H9 (cell line): ENCODE results near the gene MCM7. TPM values are rescaled to one million over a fixed set of nuclear protein-coding genes. Genes with fewer than 3 reads are reported as not detected.

ENCODE experiments used
- DNase-seq: peaks from one replicate; pipeline ENCODE4 v3.0.0-alpha.2; 2017
- H2AFZ ChIP-seq: one replicate; pipeline ENCODE4 v1.6.1; 2013; ENCODE audit warnings: mild to moderate bottlenecking, low read length, control low read depth, moderate library complexity
- H2AK5ac ChIP-seq: 2 replicates; pipeline ENCODE4 v1.6.1; 2013; ENCODE audit warnings: low read length, control low read depth, mixed read lengths; ENCODE audit not compliant: insufficient read length
- H2BK120ac ChIP-seq: one replicate; pipeline ENCODE4 v1.6.1; 2013; ENCODE audit warnings: low read depth, mild to moderate bottlenecking, low read length, control low read depth, inconsistent platforms; ENCODE audit not compliant: poor library complexity, severe bottlenecking
- H2BK12ac ChIP-seq: 2 replicates; pipeline ENCODE4 v1.6.1; 2013; ENCODE audit warnings: low read length, control low read depth, mixed read lengths, low read depth; ENCODE audit not compliant: insufficient read length
- H2BK15ac ChIP-seq: 2 replicates; pipeline ENCODE4 v1.6.1; 2013; ENCODE audit warnings: low read depth, low read length, control low read depth
- H2BK20ac ChIP-seq: one replicate; pipeline ENCODE4 v1.6.1; 2013; ENCODE audit warnings: low read depth, mild to moderate bottlenecking, low read length, control low read depth, inconsistent platforms; ENCODE audit not compliant: poor library complexity, severe bottlenecking
- H2BK5ac ChIP-seq: 2 replicates; pipeline ENCODE4 v1.6.1; 2013; ENCODE audit warnings: low read length, control low read depth, mixed read lengths; ENCODE audit not compliant: insufficient read length
- H3K14ac ChIP-seq: 2 replicates; pipeline ENCODE4 v1.6.1; 2013; ENCODE audit warnings: low read length, control low read depth; ENCODE audit not compliant: insufficient read depth
- H3K18ac ChIP-seq: 2 replicates; pipeline ENCODE4 v1.6.1; 2013; ENCODE audit warnings: low read depth, mild to moderate bottlenecking, mixed read lengths, low read length, control low read depth; ENCODE audit not compliant: insufficient read length
- H3K23ac ChIP-seq: 2 replicates; pipeline ENCODE4 v1.6.1; 2013; ENCODE audit warnings: low read length, control low read depth, mixed read lengths, low read depth; ENCODE audit not compliant: insufficient read length
- H3K23me2 ChIP-seq: 2 replicates; pipeline ENCODE4 v1.6.1; 2013; ENCODE audit warnings: low read depth, mild to moderate bottlenecking, mixed read lengths, low read length, control low read depth; ENCODE audit not compliant: insufficient read length, poor library complexity, severe bottlenecking
- H3K27ac ChIP-seq: 2 replicates; pipeline ENCODE4 v1.5.1; 2013; ENCODE audit warnings: low read length, control low read depth, mixed read lengths, low read depth; ENCODE audit not compliant: insufficient read length
- H3K27me3 ChIP-seq: 2 replicates; pipeline ENCODE4 v1.6.1; 2013; ENCODE audit warnings: low read length, control low read depth, inconsistent platforms; ENCODE audit not compliant: insufficient read depth
- H3K4ac ChIP-seq: 2 replicates; pipeline ENCODE4 v1.6.1; 2013; ENCODE audit warnings: low read depth, mild to moderate bottlenecking, control low read depth, inconsistent platforms, low read length, moderate library complexity
- H3K4me1 ChIP-seq: 2 replicates; pipeline ENCODE4 v1.6.1; 2013; ENCODE audit warnings: low read length, control low read depth, inconsistent platforms; ENCODE audit not compliant: insufficient read depth
- H3K4me2 ChIP-seq: 2 replicates; pipeline ENCODE4 v1.6.1; 2013; ENCODE audit warnings: low read length, control low read depth, mixed read lengths; ENCODE audit not compliant: insufficient read length, insufficient read depth
- H3K56ac ChIP-seq: 2 replicates; pipeline ENCODE4 v1.6.1; 2013; ENCODE audit warnings: low read depth, mild to moderate bottlenecking, mixed read lengths, low read length, control low read depth; ENCODE audit not compliant: insufficient read length
- H3K79me1 ChIP-seq: 2 replicates; pipeline ENCODE4 v1.6.1; 2013; ENCODE audit warnings: low read depth, mild to moderate bottlenecking, moderate library complexity, low read length, control low read depth, inconsistent platforms; ENCODE audit not compliant: insufficient read depth, poor library complexity, severe bottlenecking
- H3K79me2 ChIP-seq: 2 replicates; pipeline ENCODE4 v1.6.1; 2013; ENCODE audit warnings: low read length, control low read depth, inconsistent platforms; ENCODE audit not compliant: insufficient read depth
- H3K9ac ChIP-seq: 2 replicates; pipeline ENCODE4 v1.6.1; 2013; ENCODE audit warnings: low read length, control low read depth, mixed read lengths; ENCODE audit not compliant: insufficient read length; ENCODE audit errors: extremely low read depth
- H3K9me3 ChIP-seq: one replicate; pipeline ENCODE4 v1.6.1; 2013; ENCODE audit warnings: low read depth, low read length, inconsistent platforms; ENCODE audit not compliant: control insufficient read depth
- H3T11ph ChIP-seq: one replicate; pipeline ENCODE4 v1.6.1; 2013; ENCODE audit warnings: mild to moderate bottlenecking, low read length, control low read depth, inconsistent platforms
- H4K20me1 ChIP-seq: one replicate; pipeline ENCODE4 v1.6.1; 2013; ENCODE audit not compliant: control insufficient read depth, insufficient read length, insufficient read depth
- H4K5ac ChIP-seq: 2 replicates; pipeline ENCODE4 v1.6.1; 2013; ENCODE audit warnings: low read depth, mild to moderate bottlenecking, mixed read lengths, low read length, control low read depth; ENCODE audit not compliant: insufficient read length
- H4K8ac ChIP-seq: replicated peaks from 2 replicates; pipeline ENCODE4 v1.6.1; 2013; ENCODE audit warnings: low read length, control low read depth, mixed read lengths, low read depth; ENCODE audit not compliant: insufficient read length
- H4K91ac ChIP-seq: 2 replicates; pipeline ENCODE4 v1.6.1; 2013; ENCODE audit warnings: low read depth, mild to moderate bottlenecking, moderate library complexity, mixed read lengths, low read length, control low read depth; ENCODE audit not compliant: insufficient read length
- H3K27ac Mint-ChIP-seq, 3 experiments: 2 replicates in 2 of 3; 3 replicates in 1 of 3; pipeline ENCODE4 v1.8.0; 2020 to 2021; ENCODE audit warnings: mixed read lengths in 3 of 3, mild to moderate bottlenecking in 1 of 3, moderate library complexity in 1 of 3
- H3K27me3 Mint-ChIP-seq: 2 replicates; pipeline ENCODE4 v1.8.0; 2021; ENCODE audit warnings: low read depth, mild to moderate bottlenecking, moderate library complexity, mixed read lengths
- H3K36me3 Mint-ChIP-seq, 3 experiments: 2 replicates in 2 of 3; 3 replicates in 1 of 3; pipeline ENCODE4 v1.8.0; 2020 to 2021; ENCODE audit warnings: low read depth in 3 of 3, mixed read lengths in 3 of 3; ENCODE audit not compliant: insufficient read depth in 1 of 3
- H3K4me1 Mint-ChIP-seq, 2 experiments: 2 replicates each; pipeline ENCODE4 v1.8.0; 2020; ENCODE audit warnings: mixed read lengths in 2 of 2
- H3K4me3 Mint-ChIP-seq, 2 experiments: 2 replicates in 1 of 2; 3 replicates in 1 of 2; pipeline ENCODE4 v1.8.0; 2020 to 2021; ENCODE audit warnings: mild to moderate bottlenecking in 2 of 2, mixed read lengths in 2 of 2, moderate library complexity in 1 of 2
- H3K9me3 Mint-ChIP-seq, 2 experiments: 2 replicates in 1 of 2; 3 replicates in 1 of 2; pipeline ENCODE4 v1.8.0; 2020; ENCODE audit warnings: mild to moderate bottlenecking in 2 of 2, mixed read lengths in 2 of 2, moderate library complexity in 1 of 2
- WGBS: extraction: QIAGEN DNeasy Blood & Tissue Kit; methylation state at CpG from one replicate; pipeline ENCODE4 v1.1.7; 2013; ENCODE audit warnings: missing lambda C conversion rate, low lambda C conversion rate, mixed read lengths; ENCODE audit not compliant: insufficient read length; ENCODE audit errors: extremely low coverage; 5-methylcytosine and 5-hydroxymethylcytosine counted together
- total RNA-seq: library from RNA; stranded (reverse); gene quantifications from 2 replicates; pipeline ENCODE4 v1.2.1, GENCODE V29; 2021
- TF ChIP-seq, protein P1 (sequence below): fragments of 200-600 bp; sonication (generic); conservative IDR thresholded peaks from 3 replicates; pipeline ENCODE4 v1.8.0; 2021; ENCODE audit warnings: antibody characterized with exemption, mild to moderate bottlenecking

Gene MCM7
- total RNA-seq, 1 experiment from 2014 or later, result 390 TPM

DNA sequence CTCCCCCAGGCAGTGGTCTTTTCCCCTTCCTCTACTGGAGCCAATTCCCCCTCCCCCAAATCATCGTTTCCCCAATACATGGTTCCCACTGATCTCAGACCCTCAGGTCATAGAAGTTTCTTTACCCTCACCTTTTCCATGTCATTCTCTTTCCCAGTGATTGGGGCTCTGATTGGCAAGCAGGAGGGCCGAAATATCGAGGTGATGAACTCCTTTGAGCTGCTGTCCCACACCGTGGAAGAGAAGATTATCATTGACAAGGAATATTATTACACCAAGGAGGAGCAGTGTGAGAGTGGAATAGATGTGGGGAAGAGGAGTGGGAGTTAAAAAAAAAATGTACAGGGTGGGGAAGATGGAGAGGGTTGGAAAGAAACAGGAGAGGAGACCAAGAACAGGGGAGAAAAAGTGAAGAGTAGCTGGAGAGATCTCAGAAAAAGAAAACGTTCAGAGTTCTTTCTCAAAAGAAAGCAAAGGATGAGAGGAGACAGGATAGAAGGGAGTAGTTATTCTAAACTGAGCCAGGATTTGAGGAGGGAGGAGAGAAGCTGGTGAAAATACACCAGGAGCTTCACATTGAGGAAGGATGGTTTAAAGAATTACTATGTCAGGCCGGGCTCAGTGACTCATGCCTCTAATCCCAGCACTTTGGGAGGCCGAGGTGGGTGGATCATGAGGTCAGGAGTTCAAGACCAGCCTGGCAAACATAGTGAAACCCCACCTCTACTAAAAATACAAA is 11.6 kb downstream of the MCM7 start:
- Histone ChIP-seq H2AK5ac (no peak overlapping the region), H4K5ac (no peak overlapping the region), H2BK15ac (no peak overlapping the region), H2BK20ac (no peak overlapping the region), H3K79me2 (no peaks in the 10 kb centered on the region), H3K4me2 (peak overlapping the region; percentile 90), H3K79me1 (no peaks in the 10 kb centered on the region), H3K9ac (peak overlapping the region; percentile 93), H4K91ac (no peak overlapping the region), H3T11ph (no peak overlapping the region), H3K23ac (no peak overlapping the region), H2BK120ac (no peak overlapping the region), H3K9me3 (no peaks in the 10 kb centered on the region), H4K20me1 (no peaks in the 10 kb centered on the region), H3K56ac (no peak overlapping the region), H3K14ac (no peak overlapping the region), H4K8ac (peak overlapping the region; percentile 19), H3K27me3 (no peaks in the 10 kb centered on the region), H2BK12ac (no peak overlapping the region), H3K18ac (no peak overlapping the region), H3K4me1 (no peaks in the 10 kb centered on the region), H3K23me2 (peaks cover 4% of the 10 kb centered on the region), H3K4ac (no peak overlapping the region), H2BK5ac (no peak overlapping the region), H3K27ac (no peak overlapping the region), H2AFZ (no peak overlapping the region)
- no CpG with 5 or more reads among the region's 7 CpGs for WGBS
- Mint-ChIP-seq H3K4me1 (peaks cover 9% of the 10 kb centered on the region in 2 experiments), H3K27me3 (peaks cover 5% of the 10 kb centered on the region), H3K36me3 (peaks cover 45 to 50% (median 49%) of the 10 kb centered on the region in 3 experiments), H3K9me3 (no peaks in the 10 kb centered on the region; a peak in 1 of 5 replicates), H3K4me3 (peak overlapping the region; percentile 96 to 97), H3K27ac (peak overlapping the region; percentile 91 to 98 (median 97))
- DNase-seq, result no peak
- TF ChIP-seq, protein P1, sequence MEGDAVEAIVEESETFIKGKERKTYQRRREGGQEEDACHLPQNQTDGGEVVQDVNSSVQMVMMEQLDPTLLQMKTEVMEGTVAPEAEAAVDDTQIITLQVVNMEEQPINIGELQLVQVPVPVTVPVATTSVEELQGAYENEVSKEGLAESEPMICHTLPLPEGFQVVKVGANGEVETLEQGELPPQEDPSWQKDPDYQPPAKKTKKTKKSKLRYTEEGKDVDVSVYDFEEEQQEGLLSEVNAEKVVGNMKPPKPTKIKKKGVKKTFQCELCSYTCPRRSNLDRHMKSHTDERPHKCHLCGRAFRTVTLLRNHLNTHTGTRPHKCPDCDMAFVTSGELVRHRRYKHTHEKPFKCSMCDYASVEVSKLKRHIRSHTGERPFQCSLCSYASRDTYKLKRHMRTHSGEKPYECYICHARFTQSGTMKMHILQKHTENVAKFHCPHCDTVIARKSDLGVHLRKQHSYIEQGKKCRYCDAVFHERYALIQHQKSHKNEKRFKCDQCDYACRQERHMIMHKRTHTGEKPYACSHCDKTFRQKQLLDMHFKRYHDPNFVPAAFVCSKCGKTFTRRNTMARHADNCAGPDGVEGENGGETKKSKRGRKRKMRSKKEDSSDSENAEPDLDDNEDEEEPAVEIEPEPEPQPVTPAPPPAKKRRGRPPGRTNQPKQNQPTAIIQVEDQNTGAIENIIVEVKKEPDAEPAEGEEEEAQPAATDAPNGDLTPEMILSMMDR, result no peak
